Fibroblast of the aortic adventitia (primary cell): ENCODE measurements around the gene ROCK1. TPM values are rescaled to one million over a fixed set of nuclear protein-coding genes. Genes with fewer than 3 reads are reported as not detected.
"Not testable (repeated sequence)": the region's sequence is repeated elsewhere in the genome, so short reads cannot be mapped to it uniquely, and the experiment has no call there.

ENCODE experiments used
- DNase-seq: peaks from one replicate; pipeline ENCODE4 v3.0.0-alpha.2; 2010; ENCODE audit warnings: low read depth
- H3K4me3 ChIP-seq: 2 replicates; pipeline ENCODE4 v1.5.1; 2011; ENCODE audit warnings: low read depth, mild to moderate bottlenecking, control low read depth, low read length, moderate library complexity
- CTCF ChIP-seq: IDR thresholded peaks from 2 replicates; pipeline ENCODE4 v1.5.1; 2011; ENCODE audit warnings: mild to moderate bottlenecking, low read length, control low read depth, inconsistent platforms; ENCODE audit not compliant: insufficient read depth
- small RNA-seq: library from RNA; depleted of rRNA; stranded (forward); fragments of <200 nt; gene quantifications from one replicate; pipeline ENCODE3, GENCODE V24; 2012
- total RNA-seq: library from RNA; depleted of rRNA; stranded (reverse); fragments of >200 nt; gene quantifications from 2 replicates; pipeline ENCODE4 v1.2.3, GENCODE V29; 2012; ENCODE audit warnings: low replicate concordance

The ROCK1 gene
- total RNA-seq, 1 donor = 56.4 TPM

GRCh38 chr18:20960735-20961134 is 150.9 kb downstream of the ROCK1 start:
- TF ChIP-seq CTCF = no peak
- DNase-seq = no peak
- H3K4me3 ChIP-seq = no peak overlapping the region

- H3K4me3 ChIP-seq, DNase-seq: not testable (repeated sequence)
Measured at GRCh38 chr18:20950827-20951226, 160.8 kb downstream of the ROCK1 start.

Small RNAs within 50 kb of the gene (small RNA-seq; reads per million reads assigned to genes)
- gene RNU6-120P = not detected

Other genes starting within 250 kb of the ROCK1 start
- gene GREB1L, start 130.4 kb upstream of the ROCK1 start, total RNA-seq = 1.9 and 3.7 TPM in 2 replicates